Measurements from ENCODE around the gene ADAMTSL4. TPM values are rescaled to one million over a fixed set of nuclear protein-coding genes. Genes with fewer than 3 reads are reported as not detected.
A peak's percentile ranks its signal among the peaks of the same experiment; 100 is the strongest.

Gene ADAMTSL4
- total and polyA plus RNA-seq, 10 donors: 2.8 to 19.1 (median 11.1) TPM

DNA sequence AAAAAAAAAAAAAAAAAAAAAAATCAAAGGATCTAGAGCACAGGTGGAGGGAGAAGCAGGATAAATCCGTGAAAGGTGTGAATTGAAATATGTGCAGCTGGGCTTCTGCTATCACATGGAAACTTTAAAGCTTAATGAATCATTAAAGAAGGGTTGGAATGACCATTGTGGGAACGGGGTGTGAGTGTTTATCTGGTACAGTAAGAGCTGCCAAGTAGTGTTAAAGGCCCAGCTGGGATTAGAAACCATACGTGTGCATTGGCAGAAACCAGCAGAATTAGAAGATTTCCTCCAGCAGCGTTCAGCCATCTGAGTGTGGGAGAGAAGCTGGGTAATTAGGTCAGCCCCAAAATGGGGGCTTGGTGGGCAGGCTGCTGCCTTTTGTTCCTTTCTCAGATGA is 20.2 kb upstream of the ADAMTSL4 start:
- no peak overlapping the region for H3K4me3 ChIP-seq
- DNase-seq: no peak
- H3K9me3 ChIP-seq: no peaks in the 10 kb centered on the region
- no peak overlapping the region for H3K27ac ChIP-seq
- intact Hi-C loops (cut with DNase I; ENCODE audit: low total_unique reads): no loop called here
- 63 to 79% (median 76%) methylated on average over 4 of the region's 4 CpGs for WGBS, 5 donors
- TF ChIP-seq POLR2AphosphoS5 (IDR thresholded peaks at IDR 0.05) (no peak), POLR2A (IDR thresholded peaks at IDR 0.05) (no peak)
- H3K27me3 ChIP-seq (replicated peaks in 1 of 7): no peaks in the 10 kb centered on the region
- no peaks in the 10 kb centered on the region for H3K36me3 ChIP-seq
- H3K4me1 ChIP-seq: no peaks in the 10 kb centered on the region

DNA sequence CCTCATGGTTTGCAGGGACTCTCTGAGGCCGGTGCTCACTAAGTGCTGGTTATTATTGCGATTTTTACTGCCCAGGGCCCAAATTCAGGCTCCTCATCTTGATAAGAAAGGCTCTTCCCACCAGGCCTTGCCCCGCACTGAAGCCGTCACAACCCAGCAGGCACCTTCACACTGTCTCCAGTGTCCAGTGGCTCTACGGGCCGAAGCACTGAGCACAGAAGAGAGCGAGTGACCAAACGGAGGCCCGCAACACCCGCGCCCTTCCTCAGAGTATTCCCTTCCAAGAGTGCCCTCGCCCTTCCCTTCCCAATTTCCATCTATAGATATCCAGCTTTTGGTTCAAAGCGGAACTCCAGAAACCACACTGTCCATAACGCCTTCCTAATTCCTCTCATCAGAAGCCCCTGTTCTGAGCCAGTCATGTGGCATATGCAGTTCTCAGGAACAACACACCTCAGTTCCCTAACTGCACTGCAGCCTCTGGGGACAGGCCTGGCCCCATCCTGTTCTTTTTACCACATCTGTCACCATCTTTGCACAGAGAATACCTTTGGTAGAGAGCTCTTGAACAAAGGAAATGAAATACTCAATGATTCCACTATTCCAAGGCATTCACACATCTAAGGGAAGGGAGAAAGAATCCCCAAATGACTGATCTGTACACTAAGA is 18.6 kb upstream of the ADAMTSL4 start:
- TF ChIP-seq, protein P1, sequence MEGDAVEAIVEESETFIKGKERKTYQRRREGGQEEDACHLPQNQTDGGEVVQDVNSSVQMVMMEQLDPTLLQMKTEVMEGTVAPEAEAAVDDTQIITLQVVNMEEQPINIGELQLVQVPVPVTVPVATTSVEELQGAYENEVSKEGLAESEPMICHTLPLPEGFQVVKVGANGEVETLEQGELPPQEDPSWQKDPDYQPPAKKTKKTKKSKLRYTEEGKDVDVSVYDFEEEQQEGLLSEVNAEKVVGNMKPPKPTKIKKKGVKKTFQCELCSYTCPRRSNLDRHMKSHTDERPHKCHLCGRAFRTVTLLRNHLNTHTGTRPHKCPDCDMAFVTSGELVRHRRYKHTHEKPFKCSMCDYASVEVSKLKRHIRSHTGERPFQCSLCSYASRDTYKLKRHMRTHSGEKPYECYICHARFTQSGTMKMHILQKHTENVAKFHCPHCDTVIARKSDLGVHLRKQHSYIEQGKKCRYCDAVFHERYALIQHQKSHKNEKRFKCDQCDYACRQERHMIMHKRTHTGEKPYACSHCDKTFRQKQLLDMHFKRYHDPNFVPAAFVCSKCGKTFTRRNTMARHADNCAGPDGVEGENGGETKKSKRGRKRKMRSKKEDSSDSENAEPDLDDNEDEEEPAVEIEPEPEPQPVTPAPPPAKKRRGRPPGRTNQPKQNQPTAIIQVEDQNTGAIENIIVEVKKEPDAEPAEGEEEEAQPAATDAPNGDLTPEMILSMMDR (IDR thresholded peaks at IDR 0.05 in 8 of 11, conservative IDR thresholded peaks at IDR 0.05 in 3 of 11): no peak
- no peak for TF ChIP-seq POLR2A (IDR thresholded peaks at IDR 0.05)
- TF ChIP-seq POLR2AphosphoS5 (IDR thresholded peaks at IDR 0.05): no peak
- WGBS, 5 donors: 91 to 97% (median 94%) methylated on average over 14 of the region's 14 CpGs
- no peaks in the 10 kb centered on the region for H3K36me3 ChIP-seq
- intact Hi-C loops (cut with DNase I; ENCODE audit: low total_unique reads): loop anchor here (5.0 kb wide), 1 partner anchor 68 kb away; no protein-coding TSS in a partner anchor
- H3K9me3 ChIP-seq: no peaks in the 10 kb centered on the region
- H3K4me1 ChIP-seq: no peaks in the 10 kb centered on the region
- H3K4me3 ChIP-seq: no peak overlapping the region
- H3K27me3 ChIP-seq (replicated peaks in 1 of 7): no peaks in the 10 kb centered on the region
- no peak overlapping the region for H3K27ac ChIP-seq
- peak; percentile 41 for DNase-seq

DNA sequence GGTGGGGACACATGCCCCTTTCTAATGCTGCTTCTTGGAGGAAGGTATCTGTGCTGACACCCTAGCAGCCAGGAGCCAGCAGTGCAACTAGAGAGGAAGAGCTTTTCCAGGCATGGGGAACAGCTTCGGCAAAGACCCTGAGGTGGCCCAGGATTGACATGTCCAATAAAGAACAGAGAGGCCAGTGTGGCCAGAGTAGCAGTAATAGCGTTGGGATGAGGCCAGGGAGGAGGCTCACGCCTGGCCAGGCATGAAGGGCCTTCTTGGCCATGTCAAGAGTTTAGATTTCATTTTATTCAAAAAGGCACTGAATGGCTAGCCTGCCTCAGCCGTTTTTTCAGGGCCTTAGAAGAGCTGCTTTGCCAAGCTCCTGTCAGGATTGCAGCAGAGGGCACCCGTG is 16.3 kb upstream of the ADAMTSL4 start:
- intact Hi-C loops (cut with DNase I; ENCODE audit: low total_unique reads): loop anchor here (5.0 kb wide), 1 partner anchor 71 kb away; no protein-coding TSS in a partner anchor
- H3K27ac ChIP-seq: no peak overlapping the region
- TF ChIP-seq POLR2A (IDR thresholded peaks at IDR 0.05) (no peak), POLR2AphosphoS5 (IDR thresholded peaks at IDR 0.05) (no peak)
- TF ChIP-seq, protein P1 (IDR thresholded peaks at IDR 0.05 in 8 of 11, conservative IDR thresholded peaks at IDR 0.05 in 3 of 11): peak in 4 of 11 experiments; percentile 8 to 39 (median 34)
- 46 to 60% (median 56%) methylated on average over 5 of the region's 5 CpGs for WGBS, 5 donors
- no peaks in the 10 kb centered on the region for H3K4me1 ChIP-seq
- no peaks in the 10 kb centered on the region for H3K36me3 ChIP-seq
- no peak overlapping the region for H3K4me3 ChIP-seq
- H3K27me3 ChIP-seq (replicated peaks in 1 of 7): no peaks in the 10 kb centered on the region
- H3K9me3 ChIP-seq: no peaks in the 10 kb centered on the region
- peak; percentile 31 for DNase-seq

DNA sequence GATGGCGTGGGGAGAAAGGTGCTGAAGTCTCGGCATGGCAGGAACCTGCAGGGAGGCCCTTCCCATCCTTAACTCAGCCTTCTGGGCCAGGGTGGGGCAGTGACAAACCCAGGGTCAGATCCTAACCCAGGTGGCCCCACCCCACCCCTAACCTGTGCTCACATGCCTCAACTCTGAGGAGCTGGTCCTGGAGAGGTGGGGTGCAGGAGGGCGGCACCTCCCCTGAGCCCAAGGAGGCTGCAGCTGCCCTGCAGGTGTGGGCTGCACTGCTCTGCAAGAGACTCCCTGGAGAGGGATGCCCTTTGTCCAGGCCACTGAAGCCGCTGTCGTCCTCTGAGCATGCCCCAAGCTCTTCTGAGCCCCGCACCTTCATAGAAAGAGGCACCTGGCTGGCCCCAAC is 15.2 kb upstream of the ADAMTSL4 start:
- no peaks in the 10 kb centered on the region for H3K36me3 ChIP-seq
- no peaks in the 10 kb centered on the region for H3K4me1 ChIP-seq
- TF ChIP-seq POLR2A (IDR thresholded peaks at IDR 0.05): no peak
- TF ChIP-seq, protein P1 (IDR thresholded peaks at IDR 0.05 in 8 of 11, conservative IDR thresholded peaks at IDR 0.05 in 3 of 11): no peak
- TF ChIP-seq POLR2AphosphoS5 (IDR thresholded peaks at IDR 0.05): no peak
- H3K9me3 ChIP-seq: no peaks in the 10 kb centered on the region
- DNase-seq: peak; percentile 69
- intact Hi-C loops (cut with DNase I; ENCODE audit: low total_unique reads): loop anchor here (5.0 kb wide), 1 partner anchor 72 kb away; no protein-coding TSS in a partner anchor
- WGBS, 5 donors: 91 to 98% (median 94%) methylated on average over 6 of the region's 6 CpGs
- no peak overlapping the region for H3K27ac ChIP-seq
- H3K4me3 ChIP-seq: no peak overlapping the region
- no peaks in the 10 kb centered on the region for H3K27me3 ChIP-seq (replicated peaks in 1 of 7)

All from spleen (tissue), 11 donors.